Fibroblast of the aortic adventitia (primary cell): ENCODE measurements around the gene ZNF200. TPM values are rescaled to one million over a fixed set of nuclear protein-coding genes. Genes with fewer than 3 reads are reported as not detected.

ENCODE experiments used
- DNase-seq: peaks from one replicate; pipeline ENCODE4 v3.0.0-alpha.2; 2010; ENCODE audit warnings: low read depth
- H3K4me3 ChIP-seq: 2 replicates; pipeline ENCODE4 v1.5.1; 2011; ENCODE audit warnings: low read depth, mild to moderate bottlenecking, control low read depth, low read length, moderate library complexity
- CTCF ChIP-seq: IDR thresholded peaks from 2 replicates; pipeline ENCODE4 v1.5.1; 2011; ENCODE audit warnings: mild to moderate bottlenecking, low read length, control low read depth, inconsistent platforms; ENCODE audit not compliant: insufficient read depth
- total RNA-seq: library from RNA; depleted of rRNA; stranded (reverse); fragments of >200 nt; gene quantifications from 2 replicates; pipeline ENCODE4 v1.2.3, GENCODE V29; 2012; ENCODE audit warnings: low replicate concordance

The ZNF200 gene
- total RNA-seq, 1 donor, result 9.7 TPM

GRCh38 chr16:3192476-3193019 lies 42.4 kb downstream of the ZNF200 start:
- no peak overlapping the region for H3K4me3 ChIP-seq
- no peak for TF ChIP-seq CTCF
- no peak for DNase-seq

- peak; percentile 20 for DNase-seq
- peak overlapping the region; percentile 31 for H3K4me3 ChIP-seq
- TF ChIP-seq CTCF, result no peak
Measured at GRCh38 chr16:3190949-3191353, 44.0 kb downstream of the ZNF200 start.

GRCh38 chr16:3189869-3190268 lies 45.1 kb downstream of the ZNF200 start:
- DNase-seq, result no peak
- TF ChIP-seq CTCF, result no peak
- H3K4me3 ChIP-seq, result peak overlapping the region; percentile 63

GRCh38 chr16:3188925-3189825 lies 45.8 kb downstream of the ZNF200 start:
- peak; percentile 49 for DNase-seq
- no peak for TF ChIP-seq CTCF
- H3K4me3 ChIP-seq, result peak overlapping the region; percentile 63

GRCh38 chr16:3188675-3188924 lies 46.4 kb downstream of the ZNF200 start:
- peak overlapping the region; percentile 63 for H3K4me3 ChIP-seq
- no peak for TF ChIP-seq CTCF
- DNase-seq, result no peak

- no peak for TF ChIP-seq CTCF
- peak; percentile 62 for DNase-seq
- H3K4me3 ChIP-seq, result peak within 1 kb of the TSS; percentile 63
Measured at GRCh38 chr16:3187798-3188674, 46.9 kb downstream of the ZNF200 start, which contains the start of gene OR1F1. Gene OR1F1, plus strand, starts transcription at chr16:3188204.
